GM12878 (cell line): ENCODE measurements around the gene PLEKHA6. TPM values are rescaled to one million over a fixed set of nuclear protein-coding genes. Genes with fewer than 3 reads are reported as not detected.

Experiments used
- ATAC-seq: fragments of 200-7000 bp; cut with Tn5 transposase; 3 replicates; pipeline ENCODE4 v1.9.1; 2020; ENCODE audit warnings: mild to moderate bottlenecking, moderate library complexity
- BruUV-seq: library from RNA; stranded (reverse); fragments of 400-500 nt; replicated peaks from 2 replicates; lab custom pipeline; 2021; lab: Mats Ljungman, UMichigan
- CTCF ChIA-PET: fragments of 300-600 bp; sonication (Branson Sonifier 250); formaldehyde crosslinking; extraction: SDS; loops from one replicate; lab custom pipeline; 2021; ENCODE audit warnings: inconsistent platforms; lab: Yijun Ruan, JAX
- POLR2A ChIA-PET: fragments of 350-600 bp; formaldehyde crosslinking; extraction: SDS; loops from one replicate; lab custom pipeline; 2021; ENCODE audit warnings: inconsistent platforms; lab: Charles Lee
- RAD21 ChIA-PET: fragments of 300-600 bp; sonication (Branson Sonifier 250); formaldehyde crosslinking; loops from one replicate; lab custom pipeline; 2023; ENCODE audit warnings: antibody characterized with exemption; ENCODE audit not compliant: unreplicated experiment; lab: Charles Lee
- SMC1A ChIA-PET: fragments of 300-600 bp; sonication (Branson Sonifier 250); formaldehyde crosslinking; loops from one replicate; lab custom pipeline; 2023; ENCODE audit not compliant: unreplicated experiment, uncharacterized antibody; lab: Charles Lee
- DNase-seq: peaks from one replicate; pipeline ENCODE4 v3.0.0-alpha.2; 2011; ENCODE audit warnings: low read depth, low spot score
- FAIRE-seq: peaks from 3 replicates; lab custom pipeline; 2011; peaks lifted over from hg19 to GRCh38; lab: Jason Lieb, UNC
- H2AFZ ChIP-seq: 2 replicates; pipeline ENCODE4 v1.6.0; 2011; ENCODE audit warnings: low read depth, low read length, control low read depth; ENCODE audit not compliant: control insufficient read depth
- H3K27ac ChIP-seq: 2 replicates; pipeline ENCODE4 v1.5.1; 2011; ENCODE audit warnings: control low read depth; ENCODE audit not compliant: control insufficient read depth, insufficient read depth
- H3K27me3 ChIP-seq, 2 experiments: replicated peaks in 1 of 2; 2 replicates each; pipeline versions ENCODE4 v1.6.0 to v1.6.1; 2011; ENCODE audit warnings: low read length in 1 of 2; ENCODE audit not compliant: control insufficient read depth in 2 of 2, insufficient read depth in 2 of 2
- H3K36me3 ChIP-seq, 2 experiments: 2 replicates each; pipeline ENCODE4 v1.5.1; 2011; ENCODE audit warnings: low read length in 1 of 2; ENCODE audit not compliant: control insufficient read depth in 2 of 2, insufficient read depth in 2 of 2
- H3K4me1 ChIP-seq: 2 replicates; pipeline ENCODE4 v1.6.1; 2011; ENCODE audit warnings: mild to moderate bottlenecking, low read length, moderate library complexity, mixed read lengths; ENCODE audit not compliant: control insufficient read depth, insufficient read depth
- H3K4me2 ChIP-seq: 2 replicates; pipeline ENCODE4 v1.6.0; 2011; ENCODE audit warnings: control low read depth; ENCODE audit not compliant: control insufficient read depth, insufficient read depth
- H3K4me3 ChIP-seq: fragments of 200-600 bp; sonication (generic); 2 replicates; pipeline ENCODE4 v1.5.1; 2016
- H3K79me2 ChIP-seq: 2 replicates; pipeline ENCODE4 v1.6.0; 2011; ENCODE audit warnings: low read length; ENCODE audit not compliant: control insufficient read depth, insufficient read depth
- H3K9ac ChIP-seq: 2 replicates; pipeline ENCODE4 v1.8.0; 2011; ENCODE audit warnings: low read length, control low read depth, mixed read lengths; ENCODE audit not compliant: control insufficient read depth, insufficient read depth
- H3K9me3 ChIP-seq: replicated peaks from 3 replicates; pipeline ENCODE4 v1.5.1; 2011; ENCODE audit warnings: mild to moderate bottlenecking, low read length; ENCODE audit not compliant: control insufficient read depth, insufficient read depth
- H4K20me1 ChIP-seq: 2 replicates; pipeline ENCODE4 v1.6.0; 2011; ENCODE audit not compliant: control insufficient read depth, insufficient read depth
- BCL11A ChIP-seq: IDR thresholded peaks from 2 replicates; pipeline ENCODE4 v1.6.1; 2011; ENCODE audit warnings: low read depth, low read length
- CTCF ChIP-seq, 3 experiments: IDR thresholded peaks in 2 of 3; conservative IDR thresholded peaks in 1 of 3; 2 replicates each; pipeline ENCODE4 v1.5.1; 2011; ENCODE audit warnings: low read depth in 3 of 3, low read length in 3 of 3, mild to moderate bottlenecking in 3 of 3, control low read depth in 2 of 3, moderate library complexity in 2 of 3, inconsistent platforms in 1 of 3, mixed read lengths in 1 of 3; ENCODE audit not compliant: control insufficient read depth in 2 of 3, insufficient read depth in 1 of 3; ENCODE audit errors: extremely low read depth in 1 of 3
- EED ChIP-seq: sonication (generic); IDR thresholded peaks from 2 replicates; pipeline ENCODE4 v1.6.1; 2016; ENCODE audit warnings: antibody characterized with exemption, low read depth
- EGR1 ChIP-seq, 2 experiments: IDR thresholded peaks; 1 replicate in 1 of 2; 2 replicates in 1 of 2; pipeline ENCODE4 v1.6.1; 2011 to 2012; ENCODE audit warnings: low read depth in 2 of 2, low read length in 2 of 2, borderline replicate concordance in 1 of 2, mild to moderate bottlenecking in 1 of 2, moderate library complexity in 1 of 2
- ESRRA ChIP-seq: IDR thresholded peaks from 2 replicates; pipeline ENCODE4 v1.6.1; 2012; ENCODE audit warnings: mild to moderate bottlenecking, low read length, improper control_type of control experiment
- PBX3 ChIP-seq: IDR thresholded peaks from 2 replicates; pipeline ENCODE4 v1.6.1; 2011; ENCODE audit warnings: mild to moderate bottlenecking, low read depth, low read length, moderate library complexity; ENCODE audit not compliant: insufficient replicate concordance
- PKNOX1 ChIP-seq: fragments of 450-650 bp; IDR thresholded peaks from 2 replicates; pipeline ENCODE4 v1.6.1; 2016; ENCODE audit warnings: mild to moderate bottlenecking
- POLR2A ChIP-seq: IDR thresholded peaks from 2 replicates; pipeline ENCODE4 v1.6.1; 2011; ENCODE audit warnings: low read depth, mild to moderate bottlenecking, low read length
- RB1 ChIP-seq: fragments of 450-650 bp; formaldehyde crosslinking; IDR thresholded peaks from 2 replicates; pipeline ENCODE4 v1.6.1; 2017; ENCODE audit warnings: mild to moderate bottlenecking, borderline replicate concordance
- REST ChIP-seq: IDR thresholded peaks from 2 replicates; pipeline ENCODE4 v1.6.1; 2012; ENCODE audit warnings: mild to moderate bottlenecking, low read depth, low read length
- SMAD5 ChIP-seq: IDR thresholded peaks from 2 replicates; pipeline ENCODE4 v1.6.1; 2016; ENCODE audit warnings: antibody characterized with exemption, low read depth
- SMC3 ChIP-seq: IDR thresholded peaks from 2 replicates; pipeline ENCODE4 v1.6.1; 2011; ENCODE audit warnings: low read length, improper control_type of control experiment, borderline replicate concordance
- ZBTB33 ChIP-seq: fragments of 450-650 bp; IDR thresholded peaks from 2 replicates; pipeline ENCODE4 v1.6.1; 2017; ENCODE audit warnings: mild to moderate bottlenecking
- WGBS: methylation state at CpG from one replicate; pipeline ENCODE4 v1.1.6; 2016; ENCODE audit warnings: low lambda C conversion rate; ENCODE audit not compliant: insufficient replicate concordance, insufficient coverage; ENCODE audit errors: missing lambda C conversion rate; 5-methylcytosine and 5-hydroxymethylcytosine counted together
- in situ Hi-C: fragments of 300-500 bp; cut with MboI; formaldehyde crosslinking; loops from 9 replicates; pipeline ENCODE4 v1.14.3; 2018; ENCODE audit warnings: mixed read lengths
- intact Hi-C: fragments of 100-400 bp; cut with micrococcal nuclease; formaldehyde crosslinking; loops from one replicate; pipeline ENCODE4 v1.14.2; 2022; ENCODE audit not compliant: unreplicated experiment
- polyA plus RNA-seq, 11 experiments: library from polyadenylated mRNA; depleted of rRNA in 4 of 11; unstranded in 6 of 11; stranded (reverse) in 5 of 11; fragments of >200 nt; fragmentation: Nextera tagmentation in 4 of 11; fragmentation: Illumina TruSeq in 1 of 11; extraction: Ambion mirVana in 4 of 11; extraction: Trizol in 1 of 11; gene quantifications; 1 replicate in 1 of 11; 2 replicates in 10 of 11; pipeline versions ENCODE4 v1.2.1 to v1.2.3, GENCODE V29; 2011 to 2016; ENCODE audit warnings: inconsistent platforms in 2 of 11, missing spikeins in 2 of 11, low read depth in 1 of 11
- total RNA-seq, 4 experiments: library from RNA; depleted of rRNA in 3 of 4; stranded (reverse); fragments of >200 nt in 3 of 4; fragmentation: Illumina TruSeq in 1 of 4; extraction: Trizol in 1 of 4; gene quantifications; 2 replicates each; pipeline versions ENCODE4 v1.2.1 to v1.2.3, GENCODE V29; 2013 to 2021

The PLEKHA6 gene
- total and polyA plus RNA-seq, 10 of the 15 experiments (the other 5 are each of a cell fraction or from before 2014, with no cell fraction given): 0.04 to 0.81 (median 0.19) TPM; not detected in 4

- FAIRE-seq (peak; percentile 86), ATAC-seq (peak; percentile 98), DNase-seq (no peak)
- Histone ChIP-seq H3K27me3 (peaks cover 0 to 8% of the 10 kb centered on the region in 2 experiments; a peak in 2 of 4 replicates), H3K4me1 (no peaks in the 10 kb centered on the region), H3K9ac (no peak overlapping the region), H4K20me1 (no peaks in the 10 kb centered on the region), H3K9me3 (no peaks in the 10 kb centered on the region), H3K4me3 (no peak overlapping the region), H3K4me2 (no peak overlapping the region), H3K27ac (no peak overlapping the region), H3K79me2 (no peaks in the 10 kb centered on the region), H3K36me3 (no peaks in the 10 kb centered on the region), H2AFZ (no peak overlapping the region)
- 15% methylated on average over 13 of the region's 13 CpGs for WGBS
- intact Hi-C loops (loop anchor here (1.0 to 5.0 kb wide), 2 partner anchors 45 to 155 kb away; no protein-coding TSS in a partner anchor), in situ Hi-C loops (loop anchor here (5.0 kb wide), 1 partner anchor 40 kb away; the partner anchor contains the start of gene REN)
- ChIA-PET CTCF (interaction anchor here (0.7 to 3.6 kb wide), 36 partner anchors 9 to 640 kb away, joined by 3 to 74 read pairs (median 4); partner anchors contain the start of genes GOLT1A, PLEKHA6, REN and SNRPE), POLR2A (no interaction called here), SMC1A (interaction anchor here (0.7 to 3.5 kb wide), 8 partner anchors 9 to 335 kb away, joined by 3 to 27 read pairs (median 4); no protein-coding TSS in a partner anchor), RAD21 (interaction anchor here (0.9 to 1.5 kb wide), 6 partner anchors 43 to 192 kb away, joined by 3 to 4 read pairs (median 4); partner anchors contain the start of gene PLEKHA6)
- BruUV-seq: no TSS peak
- TF ChIP-seq PBX3 (peak; percentile 38), RB1 (peak; percentile 40; the same call in 1 of the 2 replicates), ESRRA (no peak), PKNOX1 (peak; percentile 81), EED (no peak), SMAD5 (no peak), BCL11A (no peak), EGR1 (IDR thresholded peaks at IDR 0.05; ENCODE audit: borderline replicate concordance in 1 of 2, low read depth in 2 of 2, low read length in 2 of 2) (0 out of 3 replicates have a peak, but pooled peaks of 1 of the 2 experiments have one; percentile 30), REST (no peak), ZBTB33 (no peak), CTCF (IDR thresholded peaks at IDR 0.05 in 2 of 3, conservative IDR thresholded peaks at IDR 0.05 in 1 of 3; ENCODE audit: control insufficient read depth in 2 of 3, extremely low read depth in 1 of 3, insufficient read depth in 1 of 3, low read depth in 3 of 3, low read length in 3 of 3) (peak; percentile 79 to 94 (median 90)), SMC3 (peak; percentile 76), POLR2A (no peak)
These were observed 152.6 kb downstream of the PLEKHA6 start for GRCh38 chr1:204207136-204207616.
